A549 treated with Mapracorat at 1 μM for 4 hours (cell line): ENCODE measurements around the gene ATP13A2. TPM values are rescaled to one million over a fixed set of nuclear protein-coding genes. Genes with fewer than 3 reads are reported as not detected.

Experiments
- total RNA-seq: library from RNA; stranded (reverse); fragments of 200-300 nt; extraction: Qiagen RNA extraction; gene quantifications from 5 replicates; pipeline ENCODE4 v1.2.3, GENCODE V29; 2022

ATP13A2 gene
- total RNA-seq, result 22.7 to 31.8 TPM (median 27.1 TPM) in 5 replicates

GRCh38 chr1:17011439-17012307, at the start of gene ATP13A2:
ATP13A2 (minus strand) TSS chr1:17011928; CDS start chr1:17011738, 190 bp downstream.

GRCh38 chr1:17053685-17054410, 42.1 kb upstream of the ATP13A2 start, which contains the start of gene SDHB:
SDHB (minus strand) TSS chr1:17054032; CDS start chr1:17054019, 13 bp downstream.

GRCh38 chr1:16980473-16981268, 31.1 kb downstream of the ATP13A2 start, which contains the start of gene MFAP2:
MFAP2 (minus strand) TSS chr1:16980620; CDS start chr1:16978273, 2,347 bp downstream.

Other genes with a start within 250 kb of the ATP13A2 start
- not detected in 5 replicates for gene RNU1-2, start 115.9 kb downstream of the ATP13A2 start, total RNA-seq
- 5.9 to 10.1 TPM (median 8.2 TPM) in 5 replicates for gene CROCC, start 90.0 kb downstream of the ATP13A2 start, total RNA-seq
- 0.34 to 1.00 TPM (median 0.88 TPM) in 5 replicates for gene MFAP2, start 31.3 kb downstream of the ATP13A2 start, total RNA-seq
- 102 to 109 TPM (median 106 TPM) in 5 replicates for gene SDHB, start 42.1 kb upstream of the ATP13A2 start, total RNA-seq
- 0.86 to 1.1 TPM (median 1.0 TPM) in 5 replicates for gene PADI2, start 107.5 kb upstream of the ATP13A2 start, total RNA-seq
- 1.3 to 2.0 TPM (median 1.5 TPM) in 5 replicates for gene PADI1, start 193.2 kb upstream of the ATP13A2 start, total RNA-seq
- gene PADI3, start 237.2 kb upstream of the ATP13A2 start, total RNA-seq, result 0.85 to 1.4 TPM (median 1.1 TPM) in 5 replicates